Esophagus muscularis mucosa (tissue), 3 donors: ENCODE results near the gene SEMA3G.

Experiments used
- CTCF ChIP-seq, 3 experiments: fragments of 200-600 bp in 2 of 3; fragments of 450-650 bp in 1 of 3; sonication (generic) in 2 of 3; IDR thresholded peaks; one replicate each; pipeline ENCODE4 v1.5.1; 2017 to 2019; ENCODE audit warnings: antibody characterized with exemption in 3 of 3, mild to moderate bottlenecking in 2 of 3, moderate library complexity in 1 of 3
- POLR2AphosphoS5 ChIP-seq, 2 donors: sonication (generic); formaldehyde crosslinking; IDR thresholded peaks; one replicate each; pipeline ENCODE4 v1.6.1; 2017; ENCODE audit warnings: antibody characterized with exemption in 2 of 2

GRCh38 chr3:52434491-52435115, 10.3 kb downstream of the SEMA3G start:
- no peak for TF ChIP-seq CTCF (IDR thresholded peaks at IDR 0.05)
- TF ChIP-seq POLR2AphosphoS5 (IDR thresholded peaks at IDR 0.05) = no peak
